ENCODE measurements around the gene HMGCR.

DNA sequence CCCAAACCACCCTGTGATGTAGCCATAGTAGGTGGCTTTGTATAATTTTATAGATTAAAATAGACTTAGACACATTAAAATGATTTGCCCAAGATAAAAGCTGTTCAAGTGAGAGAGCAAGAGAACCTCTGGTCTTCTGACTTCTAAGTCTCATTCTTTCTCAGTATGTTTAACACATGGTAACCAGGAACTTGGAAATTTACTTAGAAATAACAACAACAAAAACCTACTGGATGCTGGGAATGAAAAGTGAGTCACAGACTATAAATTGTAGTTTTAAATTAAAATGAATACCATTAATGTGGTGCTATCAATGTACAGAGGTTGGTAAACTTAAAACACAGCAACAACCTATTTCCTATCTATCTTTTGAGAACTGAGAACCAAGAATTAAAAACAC, 30.4 kb downstream of the HMGCR start:
- no peak for TF ChIP-seq POLR2A (IDR thresholded peaks at IDR 0.05)
- TF ChIP-seq, protein P1, sequence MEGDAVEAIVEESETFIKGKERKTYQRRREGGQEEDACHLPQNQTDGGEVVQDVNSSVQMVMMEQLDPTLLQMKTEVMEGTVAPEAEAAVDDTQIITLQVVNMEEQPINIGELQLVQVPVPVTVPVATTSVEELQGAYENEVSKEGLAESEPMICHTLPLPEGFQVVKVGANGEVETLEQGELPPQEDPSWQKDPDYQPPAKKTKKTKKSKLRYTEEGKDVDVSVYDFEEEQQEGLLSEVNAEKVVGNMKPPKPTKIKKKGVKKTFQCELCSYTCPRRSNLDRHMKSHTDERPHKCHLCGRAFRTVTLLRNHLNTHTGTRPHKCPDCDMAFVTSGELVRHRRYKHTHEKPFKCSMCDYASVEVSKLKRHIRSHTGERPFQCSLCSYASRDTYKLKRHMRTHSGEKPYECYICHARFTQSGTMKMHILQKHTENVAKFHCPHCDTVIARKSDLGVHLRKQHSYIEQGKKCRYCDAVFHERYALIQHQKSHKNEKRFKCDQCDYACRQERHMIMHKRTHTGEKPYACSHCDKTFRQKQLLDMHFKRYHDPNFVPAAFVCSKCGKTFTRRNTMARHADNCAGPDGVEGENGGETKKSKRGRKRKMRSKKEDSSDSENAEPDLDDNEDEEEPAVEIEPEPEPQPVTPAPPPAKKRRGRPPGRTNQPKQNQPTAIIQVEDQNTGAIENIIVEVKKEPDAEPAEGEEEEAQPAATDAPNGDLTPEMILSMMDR (IDR thresholded peaks at IDR 0.05), result no peak

All from testis (tissue), 2 donors.